SK-N-MC (cell line): ENCODE results near the gene AVL9.

ENCODE experiments used
- EZH2 ChIP-seq: fragments of 200-600 bp; sonication (generic); IDR thresholded peaks from one replicate; pipeline ENCODE4 v1.6.1; 2017; ENCODE audit warnings: antibody characterized with exemption
- FOXP2 ChIP-seq: optimal IDR thresholded peaks from 2 replicates; pipeline ENCODE3; 2011; ENCODE audit warnings: mild to moderate bottlenecking, moderate library complexity; ENCODE audit not compliant: insufficient read depth; ENCODE audit errors: extremely low read length, control extremely low read depth
- POLR2AphosphoS5 ChIP-seq: IDR thresholded peaks from 2 replicates; pipeline ENCODE4 v1.6.1; 2012; ENCODE audit warnings: mild to moderate bottlenecking, low read depth, low read length, borderline replicate concordance

- TF ChIP-seq EZH2: no peak
- no peak for TF ChIP-seq POLR2AphosphoS5
- no peak for TF ChIP-seq FOXP2
Measured at GRCh38 chr7:32506266-32507054, 11.2 kb downstream of the AVL9 start.
